Lung (tissue), 12 donors: ENCODE data around the gene CTDSPL. TPM values are rescaled to one million over a fixed set of nuclear protein-coding genes. Genes with fewer than 3 reads are reported as not detected.

Experiments
- ATAC-seq: fragments of 200-7000 bp; cut with Tn5 transposase; one replicate; pipeline ENCODE4 v1.9.1; 2020; ENCODE audit warnings: moderate number of reproducible peaks; ENCODE audit not compliant: insufficient read depth, low FRiP score
- DNase-seq, 3 donors: peaks; one replicate each; pipeline ENCODE4 v3.0.0-alpha.2; 2013 to 2017
- H3K27ac ChIP-seq, 2 donors: one replicate each; pipeline ENCODE4 v1.5.1; 2013; ENCODE audit warnings: mild to moderate bottlenecking in 2 of 2, moderate library complexity in 2 of 2, control low read depth in 1 of 2, inconsistent platforms in 1 of 2, low read depth in 1 of 2, low read length in 1 of 2
- H3K27me3 ChIP-seq, 3 donors: one replicate each; pipeline ENCODE4 v1.5.1; 2013; ENCODE audit warnings: low read length in 2 of 3; ENCODE audit not compliant: control insufficient read depth in 3 of 3, insufficient read depth in 3 of 3
- H3K36me3 ChIP-seq, 4 donors: one replicate each; pipeline ENCODE4 v1.5.1; 2013; ENCODE audit warnings: low read length in 4 of 4, mild to moderate bottlenecking in 1 of 4, moderate library complexity in 1 of 4; ENCODE audit not compliant: control insufficient read depth in 4 of 4, insufficient read depth in 4 of 4
- H3K4me1 ChIP-seq, 5 donors: one replicate each; pipeline ENCODE4 v1.5.1; 2013; ENCODE audit warnings: low read length in 5 of 5, mild to moderate bottlenecking in 2 of 5, moderate library complexity in 1 of 5; ENCODE audit not compliant: control insufficient read depth in 5 of 5, insufficient read depth in 5 of 5
- H3K4me3 ChIP-seq: one replicate; pipeline ENCODE4 v1.5.1; 2013; ENCODE audit warnings: mild to moderate bottlenecking, control low read depth, moderate library complexity
- H3K9ac ChIP-seq, 2 donors: one replicate each; pipeline ENCODE4 v1.5.1; 2013; ENCODE audit warnings: low read length in 2 of 2, control low read depth in 1 of 2; ENCODE audit not compliant: insufficient read depth in 1 of 2
- H3K9me3 ChIP-seq, 4 donors: one replicate each; pipeline ENCODE4 v1.5.1; 2013; ENCODE audit warnings: low read length in 3 of 4, mild to moderate bottlenecking in 1 of 4, moderate library complexity in 1 of 4; ENCODE audit not compliant: control insufficient read depth in 4 of 4, insufficient read depth in 3 of 4
- CTCF ChIP-seq: IDR thresholded peaks from 2 replicates; pipeline ENCODE4 v1.5.1; 2012; ENCODE audit warnings: mild to moderate bottlenecking; ENCODE audit errors: control extremely low read depth, extremely low read depth
- WGBS, 2 donors: extraction: QIAGEN DNeasy Blood & Tissue Kit; methylation state at CpG; one replicate each; pipeline ENCODE4 v1.1.7; 2013; 5-methylcytosine and 5-hydroxymethylcytosine counted together
- polyA plus RNA-seq, 2 donors: library from polyadenylated mRNA; stranded (reverse); fragments of 200-250 nt; gene quantifications; one replicate each; pipeline ENCODE4 v1.2.1, GENCODE V29; 2013
- total RNA-seq, 2 donors: library from RNA; depleted of rRNA in 1 of 2; stranded (reverse); fragments of >200 nt in 1 of 2; gene quantifications; one replicate each; pipeline ENCODE4 v1.2.1, GENCODE V29; 2014 to 2021
- donor health status: control.
- donor health status: control.
- donor health status: Bipolar disorder and iron deficiency.
- donor health status: healthy.
- donor health status: DM: yes; HTN: yes; CAD: no.

The CTDSPL gene
- total and polyA plus RNA-seq, 4 donors = 12.5 to 79.1 (median 33.5) TPM

DNA sequence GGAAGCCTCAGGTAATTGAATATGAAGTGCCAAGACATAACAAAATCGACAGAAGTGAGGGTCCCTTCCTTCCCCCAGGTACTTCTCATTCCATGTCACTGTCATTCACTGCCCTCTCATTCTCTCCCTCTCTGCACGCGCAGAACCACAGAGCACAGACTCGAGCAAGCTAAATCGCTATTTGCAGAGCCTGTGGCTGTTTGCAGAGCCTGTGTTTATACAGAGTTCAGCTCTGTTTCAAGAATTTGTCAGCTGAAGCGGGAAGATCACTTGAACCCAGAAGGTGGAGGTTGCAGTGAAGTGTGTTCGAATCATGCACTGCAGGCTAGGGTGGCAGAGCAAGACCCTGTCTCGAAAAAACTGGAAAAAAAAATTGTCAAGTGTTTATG lies 131.4 kb downstream of the CTDSPL start:
- ATAC-seq = no peak
- TF ChIP-seq CTCF = no peak
- DNase-seq = peak in 1 of 3 donors; percentile 10
- Histone ChIP-seq H3K36me3 (peaks cover 0 to 19% (median 1%) of the 10 kb centered on the region in 4 donors), H3K4me3 (no peak overlapping the region), H3K27ac (peak overlapping the region in 1 of 2 donors; percentile 27), H3K27me3 (no peaks in the 10 kb centered on the region), H3K4me1 (peaks cover 0 to 40% (median 13%) of the 10 kb centered on the region in 5 donors), H3K9ac (no peak overlapping the region), H3K9me3 (no peaks in the 10 kb centered on the region)
- WGBS, 2 donors = 70 to 77% methylated on average over 8 of the region's 8 CpGs

DNA sequence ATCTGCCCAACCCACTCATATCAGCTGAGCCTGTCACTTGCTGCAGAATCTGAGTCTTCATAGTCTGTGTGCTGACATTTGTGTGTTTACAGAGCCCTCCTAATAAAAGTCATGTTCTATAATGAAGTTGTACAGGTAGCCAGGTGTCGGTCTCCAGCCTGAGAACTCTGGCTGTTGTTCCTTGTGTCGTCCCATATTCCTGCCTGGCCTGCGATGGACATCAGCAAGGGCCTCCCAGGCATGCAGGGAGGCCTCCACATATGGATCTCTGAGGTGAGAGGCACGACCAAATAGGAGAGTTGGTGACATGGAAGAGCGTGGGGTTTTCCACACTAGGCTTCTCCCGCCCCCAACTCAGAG lies 131.8 kb downstream of the CTDSPL start:
- H3K9me3 ChIP-seq = no peaks in the 10 kb centered on the region
- ATAC-seq = no peak
- H3K4me1 ChIP-seq = peaks cover 0 to 40% (median 16%) of the 10 kb centered on the region in 5 donors

DNA sequence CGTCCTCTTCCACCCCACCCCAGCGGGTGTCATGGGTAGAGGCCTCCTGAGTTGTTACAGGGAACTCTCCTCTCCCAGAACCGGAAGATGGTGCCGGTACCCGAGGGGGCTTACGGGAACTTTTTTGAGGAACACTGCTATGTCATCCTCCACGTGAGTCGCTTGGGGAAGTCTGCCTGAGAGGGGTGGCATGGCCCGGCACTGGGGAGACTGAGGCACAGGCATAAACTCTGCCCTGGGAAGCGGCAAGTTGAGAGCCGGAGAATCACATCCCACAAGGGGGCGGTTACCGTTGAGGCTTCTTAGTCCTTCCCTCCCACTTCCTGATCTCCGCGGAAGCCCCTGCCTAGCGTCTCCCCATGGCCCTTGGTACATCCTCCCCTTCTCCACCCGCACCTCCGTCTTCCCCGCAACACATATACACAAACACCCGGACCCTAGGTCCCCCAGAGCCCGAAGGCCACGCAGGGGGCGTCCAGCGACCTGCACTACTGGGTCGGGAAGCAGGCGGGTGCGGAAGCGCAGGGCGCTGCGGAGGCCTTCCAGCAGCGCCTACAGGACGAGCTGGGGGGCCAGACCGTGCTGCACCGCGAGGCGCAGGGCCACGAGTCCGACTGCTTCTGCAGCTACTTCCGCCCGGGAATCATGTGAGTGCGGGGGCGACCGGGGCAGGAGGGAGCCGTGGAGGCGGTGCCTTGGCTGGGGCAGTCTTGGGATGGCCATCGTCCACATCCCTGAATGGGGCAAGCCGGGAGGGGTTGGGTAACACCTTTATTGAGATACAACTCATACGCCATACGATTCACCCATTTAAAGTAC lies 132.3 kb downstream of the CTDSPL start:
- peaks cover 0 to 19% (median 1%) of the 10 kb centered on the region in 4 donors for H3K36me3 ChIP-seq
- ATAC-seq (peak; percentile 34), DNase-seq (peak; percentile 74 to 84 (median 74))
- peak overlapping the region; percentile 14 to 21 for H3K9ac ChIP-seq
- H3K4me3 ChIP-seq = peak overlapping the region; percentile 46
- no peak for TF ChIP-seq CTCF
- H3K9me3 ChIP-seq = no peaks in the 10 kb centered on the region
- 3 to 13% methylated on average over 49 of the region's 49 CpGs for WGBS, 2 donors
- H3K27me3 ChIP-seq = no peaks in the 10 kb centered on the region
- H3K27ac ChIP-seq = peak overlapping the region; percentile 57 to 91
- H3K4me1 ChIP-seq = peaks cover 0 to 40% (median 17%) of the 10 kb centered on the region in 5 donors

More for the DNA sequence above, 131.8 kb downstream of the CTDSPL start:
- H3K36me3 ChIP-seq = peaks cover 0 to 19% (median 1%) of the 10 kb centered on the region in 4 donors
- peak overlapping the region in 1 of 2 donors; percentile 21 for H3K9ac ChIP-seq
- H3K4me3 ChIP-seq = no peak overlapping the region
- no peaks in the 10 kb centered on the region for H3K27me3 ChIP-seq
- no peak for DNase-seq
- no peak for TF ChIP-seq CTCF
- peak overlapping the region in 1 of 2 donors; percentile 91 for H3K27ac ChIP-seq
- 47 to 51% methylated on average over 6 of the region's 6 CpGs for WGBS, 2 donors
